Epithelial cell of proximal tubule (primary cell): ENCODE data around the gene PSMB5. TPM values are rescaled to one million over a fixed set of nuclear protein-coding genes. Genes with fewer than 3 reads are reported as not detected.

Experiments used
- DNase-seq: peaks from one replicate; pipeline ENCODE4 v3.0.0-alpha.2; 2011; ENCODE audit warnings: low read depth
- H3K4me3 ChIP-seq: 2 replicates; pipeline ENCODE4 v1.5.1; 2011; ENCODE audit warnings: low read depth, mild to moderate bottlenecking, low read length
- total RNA-seq: library from RNA; depleted of rRNA; stranded (reverse); fragments of >200 nt; gene quantifications from 2 replicates; pipeline ENCODE4 v1.2.3, GENCODE V29; 2015
- TF ChIP-seq, protein P1 (sequence below): conservative IDR thresholded peaks from 2 replicates; pipeline ENCODE4 v1.5.1; 2012; ENCODE audit warnings: low read depth, mild to moderate bottlenecking, low read length

Gene PSMB5
- total RNA-seq, 1 donor from 2014 or later, result 388 TPM

DNA sequence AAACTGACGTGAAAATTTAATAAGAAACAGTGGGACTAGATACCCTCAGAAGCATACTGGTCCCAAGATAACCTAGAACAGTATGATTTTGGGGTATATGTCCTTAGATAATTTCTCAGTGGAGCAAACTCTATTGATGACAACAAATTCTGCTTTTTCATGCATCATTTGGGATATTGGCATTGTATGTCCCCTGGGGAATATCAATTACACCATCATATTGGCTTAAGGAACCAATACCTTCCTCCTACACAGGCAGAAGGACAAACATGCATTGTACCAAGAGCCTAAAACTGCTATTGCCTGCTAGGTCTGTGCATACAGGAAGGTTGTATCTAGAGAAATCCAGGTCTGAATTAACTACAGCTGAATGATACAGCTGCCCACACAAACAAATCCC, 40.2 kb upstream of the PSMB5 start:
- DNase-seq, result no peak
- TF ChIP-seq, protein P1, sequence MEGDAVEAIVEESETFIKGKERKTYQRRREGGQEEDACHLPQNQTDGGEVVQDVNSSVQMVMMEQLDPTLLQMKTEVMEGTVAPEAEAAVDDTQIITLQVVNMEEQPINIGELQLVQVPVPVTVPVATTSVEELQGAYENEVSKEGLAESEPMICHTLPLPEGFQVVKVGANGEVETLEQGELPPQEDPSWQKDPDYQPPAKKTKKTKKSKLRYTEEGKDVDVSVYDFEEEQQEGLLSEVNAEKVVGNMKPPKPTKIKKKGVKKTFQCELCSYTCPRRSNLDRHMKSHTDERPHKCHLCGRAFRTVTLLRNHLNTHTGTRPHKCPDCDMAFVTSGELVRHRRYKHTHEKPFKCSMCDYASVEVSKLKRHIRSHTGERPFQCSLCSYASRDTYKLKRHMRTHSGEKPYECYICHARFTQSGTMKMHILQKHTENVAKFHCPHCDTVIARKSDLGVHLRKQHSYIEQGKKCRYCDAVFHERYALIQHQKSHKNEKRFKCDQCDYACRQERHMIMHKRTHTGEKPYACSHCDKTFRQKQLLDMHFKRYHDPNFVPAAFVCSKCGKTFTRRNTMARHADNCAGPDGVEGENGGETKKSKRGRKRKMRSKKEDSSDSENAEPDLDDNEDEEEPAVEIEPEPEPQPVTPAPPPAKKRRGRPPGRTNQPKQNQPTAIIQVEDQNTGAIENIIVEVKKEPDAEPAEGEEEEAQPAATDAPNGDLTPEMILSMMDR, result no peak
- no peak overlapping the region for H3K4me3 ChIP-seq

DNA sequence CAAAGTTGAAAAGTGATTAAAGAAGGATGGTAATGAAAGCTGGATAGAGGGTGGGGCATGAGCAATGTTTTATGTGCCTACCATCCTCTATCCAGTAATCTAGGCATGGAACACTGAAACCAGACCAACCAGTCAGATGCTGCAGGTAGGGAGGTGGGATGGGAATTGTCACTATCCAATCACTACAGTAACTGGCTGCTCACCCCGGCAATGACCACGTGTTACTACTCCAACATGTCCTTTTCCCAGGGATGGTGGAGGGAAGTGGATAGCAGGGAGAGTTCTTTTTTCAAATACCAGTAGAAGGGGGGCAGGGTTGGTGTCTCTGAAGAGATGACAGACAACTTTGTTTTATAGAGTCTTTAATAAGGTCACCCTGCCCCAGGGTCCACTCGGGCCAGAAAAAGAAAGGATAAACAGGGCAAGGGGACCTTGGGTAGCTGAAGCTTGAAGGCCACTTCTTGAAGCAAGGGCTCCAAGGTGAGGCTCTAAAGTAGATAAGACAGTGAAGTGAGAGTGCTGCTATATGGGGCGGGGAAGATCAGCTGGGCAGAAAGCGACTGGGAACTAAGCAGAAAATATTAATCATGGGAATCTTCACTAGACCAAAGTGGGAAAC, 37.3 kb upstream of the PSMB5 start:
- TF ChIP-seq, protein P1, result no peak
- no peak for DNase-seq
- peak overlapping the region; percentile 73 for H3K4me3 ChIP-seq

DNA sequence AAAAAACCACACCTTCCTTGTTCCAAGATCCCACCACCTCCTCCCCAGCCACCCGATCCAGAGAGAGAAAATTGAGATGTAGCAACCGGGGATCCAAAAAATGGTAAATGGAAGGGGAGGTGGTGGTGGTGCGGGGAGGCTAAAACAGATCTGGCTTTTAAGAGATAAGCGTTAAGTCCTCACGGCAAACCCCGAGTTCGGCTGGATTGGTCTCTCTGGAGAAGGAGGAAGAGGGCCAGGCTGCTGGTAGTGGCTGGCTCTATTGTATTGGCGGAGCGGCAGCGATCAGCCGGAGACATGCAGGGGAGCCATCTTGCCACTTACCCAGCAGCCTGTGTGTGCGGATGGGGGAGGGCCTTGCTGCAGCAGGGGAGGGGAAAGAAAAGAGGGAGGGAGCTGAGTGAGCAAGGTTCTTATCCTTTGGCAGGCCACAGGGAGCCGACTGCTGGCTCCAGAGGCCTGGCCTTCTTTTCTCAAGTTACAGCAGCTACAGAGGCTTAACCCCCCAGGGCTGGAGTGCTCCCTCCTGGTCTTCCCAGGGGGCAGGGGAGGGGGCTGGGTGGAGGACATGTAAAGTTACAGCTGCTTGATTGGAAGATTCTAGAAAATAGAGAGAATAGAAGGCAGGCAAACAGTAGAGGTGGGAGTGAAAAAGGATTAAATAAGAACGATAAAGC, 36.7 kb upstream of the PSMB5 start:
- TF ChIP-seq, protein P1, result no peak
- peak overlapping the region; percentile 73 for H3K4me3 ChIP-seq
- peak; percentile 52 for DNase-seq

DNA sequence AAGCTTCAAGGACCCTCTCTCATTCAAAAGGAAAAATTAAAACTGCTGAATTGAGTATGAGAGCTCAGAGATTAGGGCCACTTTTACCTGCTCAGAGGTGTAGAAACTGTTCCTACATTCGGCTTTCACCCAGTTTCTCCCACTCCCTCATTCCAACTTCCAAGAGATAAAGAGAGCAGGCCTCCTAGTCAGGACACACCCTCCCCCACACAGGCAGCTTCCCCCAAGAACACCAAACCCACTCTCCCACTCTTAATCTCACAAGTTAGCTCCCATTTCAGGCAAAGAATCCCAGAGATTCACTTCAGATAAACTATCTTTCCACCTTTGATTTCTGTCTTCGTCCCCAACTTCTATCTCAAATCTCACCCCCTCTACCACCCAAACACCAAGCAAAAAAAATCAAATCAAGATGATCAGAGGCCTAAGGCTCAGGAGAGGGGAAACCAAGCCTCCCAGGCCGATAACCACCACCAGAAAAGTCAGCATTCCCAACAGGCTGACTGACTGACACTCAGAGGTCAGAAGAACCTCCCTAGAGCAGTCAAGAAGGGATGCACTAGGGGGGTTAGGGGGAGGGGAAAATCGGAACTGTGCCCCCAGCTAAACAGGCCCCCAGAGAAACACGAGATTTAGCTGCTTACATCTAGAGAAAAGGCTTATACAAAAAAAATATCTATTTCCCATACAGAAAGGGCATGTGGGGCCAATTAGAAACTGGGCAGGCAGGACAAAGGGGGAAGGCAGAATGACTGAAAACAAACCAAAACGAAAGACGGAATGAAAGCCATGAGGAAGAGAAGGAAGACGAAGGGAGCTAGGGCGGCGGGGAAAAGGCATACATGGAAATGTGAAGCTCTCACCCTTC, 35.8 kb upstream of the PSMB5 start:
- DNase-seq, result no peak
- TF ChIP-seq, protein P1, result no peak
- peak overlapping the region; percentile 73 for H3K4me3 ChIP-seq

DNA sequence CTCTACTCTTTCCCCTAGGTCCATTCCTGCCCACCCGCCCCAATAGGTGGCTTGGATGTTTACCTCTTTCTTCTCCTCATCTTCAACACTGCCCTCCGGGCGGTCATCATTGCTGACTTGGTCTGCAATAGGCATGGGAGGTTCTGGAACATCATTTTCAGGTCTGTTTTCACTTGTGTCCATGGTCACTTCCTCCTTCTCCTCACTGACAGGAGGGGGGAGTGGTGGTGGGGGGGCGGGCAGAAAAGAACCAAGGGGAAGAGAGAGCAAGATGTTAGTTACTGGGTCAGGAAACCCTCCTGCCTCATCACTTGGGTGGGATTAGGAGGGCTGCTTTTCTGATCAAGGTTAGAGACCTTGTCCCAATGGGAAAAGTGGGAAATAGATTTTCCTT, 34.7 kb upstream of the PSMB5 start:
- H3K4me3 ChIP-seq, result no peak overlapping the region
- DNase-seq, result no peak
- TF ChIP-seq, protein P1, result no peak

DNA sequence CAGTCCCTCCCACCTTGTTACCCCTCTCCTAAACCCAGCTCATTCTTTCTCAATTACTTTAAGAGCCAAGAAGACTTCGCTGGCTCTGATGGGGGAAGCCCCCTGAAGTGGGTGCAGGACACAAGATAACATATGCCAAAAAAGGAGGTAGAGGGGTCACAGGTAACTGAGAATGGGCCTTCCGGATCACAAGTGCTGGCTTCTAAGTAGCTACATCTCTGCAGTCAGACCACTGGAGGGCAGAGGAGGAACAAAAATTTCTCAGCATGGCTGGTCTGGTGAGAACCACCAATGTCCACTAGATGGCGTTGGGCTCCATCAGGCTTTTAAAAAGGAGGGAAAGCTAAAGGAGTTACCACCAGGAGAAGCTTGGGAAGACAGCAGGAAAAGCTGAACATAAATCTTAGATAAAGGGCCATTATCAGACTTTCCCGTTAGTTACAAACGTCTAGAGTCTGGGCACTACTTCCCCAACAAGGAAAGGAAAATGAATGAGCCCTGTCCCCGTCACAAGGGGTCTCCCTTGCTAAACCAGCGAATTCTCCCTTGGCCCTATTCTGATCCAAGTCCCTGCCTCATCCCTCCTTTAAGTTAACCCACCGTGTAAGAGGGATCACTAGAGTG, 34.2 kb upstream of the PSMB5 start:
- TF ChIP-seq, protein P1, result peak; percentile 100
- peak; percentile 68 for DNase-seq
- H3K4me3 ChIP-seq, result no peak overlapping the region
